ENCODE data around the gene RNF208.
"Not testable (repeated sequence)": the region's sequence is repeated elsewhere in the genome, so short reads cannot be mapped to it uniquely, and the experiment has no call there.

- not testable (repeated sequence) for TF ChIP-seq EZH2 (IDR thresholded peaks at IDR 0.05; ENCODE audit: insufficient read depth, low read length); CTCF (IDR thresholded peaks at IDR 0.05; ENCODE audit: insufficient read depth, low read depth, low read length)
These were observed 17.6 kb upstream of the RNF208 start for GRCh38 chr9:137239541-137240200.
